H9 (cell line): ENCODE results near the gene ATXN7L3B. TPM values are rescaled to one million over a fixed set of nuclear protein-coding genes. Genes with fewer than 3 reads are reported as not detected.

ENCODE experiments used
- DNase-seq: peaks from one replicate; pipeline ENCODE4 v3.0.0-alpha.2; 2017
- H2AFZ ChIP-seq: one replicate; pipeline ENCODE4 v1.6.1; 2013; ENCODE audit warnings: mild to moderate bottlenecking, low read length, control low read depth, moderate library complexity
- H2AK5ac ChIP-seq: 2 replicates; pipeline ENCODE4 v1.6.1; 2013; ENCODE audit warnings: low read length, control low read depth, mixed read lengths; ENCODE audit not compliant: insufficient read length
- H2BK120ac ChIP-seq: one replicate; pipeline ENCODE4 v1.6.1; 2013; ENCODE audit warnings: low read depth, mild to moderate bottlenecking, low read length, control low read depth, inconsistent platforms; ENCODE audit not compliant: poor library complexity, severe bottlenecking
- H2BK12ac ChIP-seq: 2 replicates; pipeline ENCODE4 v1.6.1; 2013; ENCODE audit warnings: low read length, control low read depth, mixed read lengths, low read depth; ENCODE audit not compliant: insufficient read length
- H2BK15ac ChIP-seq: 2 replicates; pipeline ENCODE4 v1.6.1; 2013; ENCODE audit warnings: low read depth, low read length, control low read depth
- H2BK20ac ChIP-seq: one replicate; pipeline ENCODE4 v1.6.1; 2013; ENCODE audit warnings: low read depth, mild to moderate bottlenecking, low read length, control low read depth, inconsistent platforms; ENCODE audit not compliant: poor library complexity, severe bottlenecking
- H2BK5ac ChIP-seq: 2 replicates; pipeline ENCODE4 v1.6.1; 2013; ENCODE audit warnings: low read length, control low read depth, mixed read lengths; ENCODE audit not compliant: insufficient read length
- H3K14ac ChIP-seq: 2 replicates; pipeline ENCODE4 v1.6.1; 2013; ENCODE audit warnings: low read length, control low read depth; ENCODE audit not compliant: insufficient read depth
- H3K18ac ChIP-seq: 2 replicates; pipeline ENCODE4 v1.6.1; 2013; ENCODE audit warnings: low read depth, mild to moderate bottlenecking, mixed read lengths, low read length, control low read depth; ENCODE audit not compliant: insufficient read length
- H3K23ac ChIP-seq: 2 replicates; pipeline ENCODE4 v1.6.1; 2013; ENCODE audit warnings: low read length, control low read depth, mixed read lengths, low read depth; ENCODE audit not compliant: insufficient read length
- H3K23me2 ChIP-seq: 2 replicates; pipeline ENCODE4 v1.6.1; 2013; ENCODE audit warnings: low read depth, mild to moderate bottlenecking, mixed read lengths, low read length, control low read depth; ENCODE audit not compliant: insufficient read length, poor library complexity, severe bottlenecking
- H3K27ac ChIP-seq: 2 replicates; pipeline ENCODE4 v1.5.1; 2013; ENCODE audit warnings: low read length, control low read depth, mixed read lengths, low read depth; ENCODE audit not compliant: insufficient read length
- H3K27me3 ChIP-seq: 2 replicates; pipeline ENCODE4 v1.6.1; 2013; ENCODE audit warnings: low read length, control low read depth, inconsistent platforms; ENCODE audit not compliant: insufficient read depth
- H3K4ac ChIP-seq: 2 replicates; pipeline ENCODE4 v1.6.1; 2013; ENCODE audit warnings: low read depth, mild to moderate bottlenecking, control low read depth, inconsistent platforms, low read length, moderate library complexity
- H3K4me1 ChIP-seq: 2 replicates; pipeline ENCODE4 v1.6.1; 2013; ENCODE audit warnings: low read length, control low read depth, inconsistent platforms; ENCODE audit not compliant: insufficient read depth
- H3K4me2 ChIP-seq: 2 replicates; pipeline ENCODE4 v1.6.1; 2013; ENCODE audit warnings: low read length, control low read depth, mixed read lengths; ENCODE audit not compliant: insufficient read length, insufficient read depth
- H3K56ac ChIP-seq: 2 replicates; pipeline ENCODE4 v1.6.1; 2013; ENCODE audit warnings: low read depth, mild to moderate bottlenecking, mixed read lengths, low read length, control low read depth; ENCODE audit not compliant: insufficient read length
- H3K79me1 ChIP-seq: 2 replicates; pipeline ENCODE4 v1.6.1; 2013; ENCODE audit warnings: low read depth, mild to moderate bottlenecking, moderate library complexity, low read length, control low read depth, inconsistent platforms; ENCODE audit not compliant: insufficient read depth, poor library complexity, severe bottlenecking
- H3K79me2 ChIP-seq: 2 replicates; pipeline ENCODE4 v1.6.1; 2013; ENCODE audit warnings: low read length, control low read depth, inconsistent platforms; ENCODE audit not compliant: insufficient read depth
- H3K9ac ChIP-seq: 2 replicates; pipeline ENCODE4 v1.6.1; 2013; ENCODE audit warnings: low read length, control low read depth, mixed read lengths; ENCODE audit not compliant: insufficient read length; ENCODE audit errors: extremely low read depth
- H3K9me3 ChIP-seq: one replicate; pipeline ENCODE4 v1.6.1; 2013; ENCODE audit warnings: low read depth, low read length, inconsistent platforms; ENCODE audit not compliant: control insufficient read depth
- H3T11ph ChIP-seq: one replicate; pipeline ENCODE4 v1.6.1; 2013; ENCODE audit warnings: mild to moderate bottlenecking, low read length, control low read depth, inconsistent platforms
- H4K20me1 ChIP-seq: one replicate; pipeline ENCODE4 v1.6.1; 2013; ENCODE audit not compliant: control insufficient read depth, insufficient read length, insufficient read depth
- H4K5ac ChIP-seq: 2 replicates; pipeline ENCODE4 v1.6.1; 2013; ENCODE audit warnings: low read depth, mild to moderate bottlenecking, mixed read lengths, low read length, control low read depth; ENCODE audit not compliant: insufficient read length
- H4K8ac ChIP-seq: replicated peaks from 2 replicates; pipeline ENCODE4 v1.6.1; 2013; ENCODE audit warnings: low read length, control low read depth, mixed read lengths, low read depth; ENCODE audit not compliant: insufficient read length
- H4K91ac ChIP-seq: 2 replicates; pipeline ENCODE4 v1.6.1; 2013; ENCODE audit warnings: low read depth, mild to moderate bottlenecking, moderate library complexity, mixed read lengths, low read length, control low read depth; ENCODE audit not compliant: insufficient read length
- H3K27ac Mint-ChIP-seq, 3 experiments: 2 replicates in 2 of 3; 3 replicates in 1 of 3; pipeline ENCODE4 v1.8.0; 2020 to 2021; ENCODE audit warnings: mixed read lengths in 3 of 3, mild to moderate bottlenecking in 1 of 3, moderate library complexity in 1 of 3
- H3K27me3 Mint-ChIP-seq: 2 replicates; pipeline ENCODE4 v1.8.0; 2021; ENCODE audit warnings: low read depth, mild to moderate bottlenecking, moderate library complexity, mixed read lengths
- H3K36me3 Mint-ChIP-seq, 3 experiments: 2 replicates in 2 of 3; 3 replicates in 1 of 3; pipeline ENCODE4 v1.8.0; 2020 to 2021; ENCODE audit warnings: low read depth in 3 of 3, mixed read lengths in 3 of 3; ENCODE audit not compliant: insufficient read depth in 1 of 3
- H3K4me1 Mint-ChIP-seq, 2 experiments: 2 replicates each; pipeline ENCODE4 v1.8.0; 2020; ENCODE audit warnings: mixed read lengths in 2 of 2
- H3K4me3 Mint-ChIP-seq, 2 experiments: 2 replicates in 1 of 2; 3 replicates in 1 of 2; pipeline ENCODE4 v1.8.0; 2020 to 2021; ENCODE audit warnings: mild to moderate bottlenecking in 2 of 2, mixed read lengths in 2 of 2, moderate library complexity in 1 of 2
- H3K9me3 Mint-ChIP-seq, 2 experiments: 2 replicates in 1 of 2; 3 replicates in 1 of 2; pipeline ENCODE4 v1.8.0; 2020; ENCODE audit warnings: mild to moderate bottlenecking in 2 of 2, mixed read lengths in 2 of 2, moderate library complexity in 1 of 2
- WGBS: extraction: QIAGEN DNeasy Blood & Tissue Kit; methylation state at CpG from one replicate; pipeline ENCODE4 v1.1.7; 2013; ENCODE audit warnings: missing lambda C conversion rate, low lambda C conversion rate, mixed read lengths; ENCODE audit not compliant: insufficient read length; ENCODE audit errors: extremely low coverage; 5-methylcytosine and 5-hydroxymethylcytosine counted together
- total RNA-seq: library from RNA; stranded (reverse); gene quantifications from 2 replicates; pipeline ENCODE4 v1.2.1, GENCODE V29; 2021
- TF ChIP-seq, protein P1 (sequence below): fragments of 200-600 bp; sonication (generic); conservative IDR thresholded peaks from 3 replicates; pipeline ENCODE4 v1.8.0; 2021; ENCODE audit warnings: antibody characterized with exemption, mild to moderate bottlenecking

ATXN7L3B gene
- total RNA-seq, 1 experiment from 2014 or later, result 35.3 TPM

DNA sequence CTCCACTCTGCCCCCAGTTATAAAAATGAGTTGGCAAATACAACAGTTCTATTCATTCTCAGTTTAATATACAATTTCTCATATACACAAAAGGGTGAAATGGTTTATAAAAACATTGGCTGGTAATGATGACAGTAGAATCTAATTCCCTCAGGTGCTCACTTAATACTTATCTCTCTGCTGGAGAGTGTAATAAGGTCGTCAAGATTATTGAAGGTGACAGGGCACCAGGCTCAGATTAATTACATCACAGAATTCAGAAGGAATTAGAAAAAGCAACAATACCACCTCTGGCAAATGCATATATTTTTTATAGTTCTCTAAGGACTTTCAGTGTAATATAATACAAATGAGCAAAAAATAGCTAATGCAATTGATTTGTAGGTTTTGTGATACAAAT lies 42.3 kb downstream of the ATXN7L3B start:
- Histone ChIP-seq H4K8ac (no peak overlapping the region), H3K56ac (no peak overlapping the region), H2BK20ac (no peak overlapping the region), H3K14ac (no peak overlapping the region), H2BK12ac (no peak overlapping the region), H4K20me1 (no peaks in the 10 kb centered on the region), H2AFZ (no peak overlapping the region), H2AK5ac (no peak overlapping the region), H4K91ac (no peak overlapping the region), H3K9me3 (no peaks in the 10 kb centered on the region), H4K5ac (no peak overlapping the region), H3K4me2 (no peak overlapping the region), H3K27me3 (no peaks in the 10 kb centered on the region), H3K18ac (no peak overlapping the region), H2BK15ac (no peak overlapping the region), H3T11ph (no peak overlapping the region), H3K79me2 (no peaks in the 10 kb centered on the region), H2BK120ac (no peak overlapping the region), H3K4me1 (no peaks in the 10 kb centered on the region; the same call in 1 of the 2 replicates), H3K23ac (no peak overlapping the region), H3K9ac (no peak overlapping the region), H3K4ac (no peak overlapping the region), H3K27ac (no peak overlapping the region), H3K79me1 (no peaks in the 10 kb centered on the region), H2BK5ac (no peak overlapping the region), H3K23me2 (no peaks in the 10 kb centered on the region)
- H3K4me1 Mint-ChIP-seq, result peaks cover 12 to 17% of the 10 kb centered on the region in 2 experiments
- TF ChIP-seq, protein P1, sequence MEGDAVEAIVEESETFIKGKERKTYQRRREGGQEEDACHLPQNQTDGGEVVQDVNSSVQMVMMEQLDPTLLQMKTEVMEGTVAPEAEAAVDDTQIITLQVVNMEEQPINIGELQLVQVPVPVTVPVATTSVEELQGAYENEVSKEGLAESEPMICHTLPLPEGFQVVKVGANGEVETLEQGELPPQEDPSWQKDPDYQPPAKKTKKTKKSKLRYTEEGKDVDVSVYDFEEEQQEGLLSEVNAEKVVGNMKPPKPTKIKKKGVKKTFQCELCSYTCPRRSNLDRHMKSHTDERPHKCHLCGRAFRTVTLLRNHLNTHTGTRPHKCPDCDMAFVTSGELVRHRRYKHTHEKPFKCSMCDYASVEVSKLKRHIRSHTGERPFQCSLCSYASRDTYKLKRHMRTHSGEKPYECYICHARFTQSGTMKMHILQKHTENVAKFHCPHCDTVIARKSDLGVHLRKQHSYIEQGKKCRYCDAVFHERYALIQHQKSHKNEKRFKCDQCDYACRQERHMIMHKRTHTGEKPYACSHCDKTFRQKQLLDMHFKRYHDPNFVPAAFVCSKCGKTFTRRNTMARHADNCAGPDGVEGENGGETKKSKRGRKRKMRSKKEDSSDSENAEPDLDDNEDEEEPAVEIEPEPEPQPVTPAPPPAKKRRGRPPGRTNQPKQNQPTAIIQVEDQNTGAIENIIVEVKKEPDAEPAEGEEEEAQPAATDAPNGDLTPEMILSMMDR, result no peak
- WGBS, result no CpG with 5 or more reads among the region's 1 CpG
- no peaks in the 10 kb centered on the region for H3K9me3 Mint-ChIP-seq
- H3K4me3 Mint-ChIP-seq, result no peak overlapping the region
- H3K27ac Mint-ChIP-seq, result peak overlapping the region in 1 of 3 experiments; percentile 4; a peak in 1 of 7 replicates
- no peaks in the 10 kb centered on the region for H3K36me3 Mint-ChIP-seq
- H3K27me3 Mint-ChIP-seq, result no peaks in the 10 kb centered on the region
- no peak for DNase-seq
